Cardiac atrium fibroblast (primary cell): Measurements from ENCODE around the gene RAB11FIP4. TPM values are rescaled to one million over a fixed set of nuclear protein-coding genes. Genes with fewer than 3 reads are reported as not detected.

Experiments used
- total RNA-seq: library from RNA; depleted of rRNA; stranded (reverse); fragments of >200 nt; gene quantifications from 2 replicates; pipeline ENCODE4 v1.2.3, GENCODE V29; 2015

Gene RAB11FIP4, protein sequence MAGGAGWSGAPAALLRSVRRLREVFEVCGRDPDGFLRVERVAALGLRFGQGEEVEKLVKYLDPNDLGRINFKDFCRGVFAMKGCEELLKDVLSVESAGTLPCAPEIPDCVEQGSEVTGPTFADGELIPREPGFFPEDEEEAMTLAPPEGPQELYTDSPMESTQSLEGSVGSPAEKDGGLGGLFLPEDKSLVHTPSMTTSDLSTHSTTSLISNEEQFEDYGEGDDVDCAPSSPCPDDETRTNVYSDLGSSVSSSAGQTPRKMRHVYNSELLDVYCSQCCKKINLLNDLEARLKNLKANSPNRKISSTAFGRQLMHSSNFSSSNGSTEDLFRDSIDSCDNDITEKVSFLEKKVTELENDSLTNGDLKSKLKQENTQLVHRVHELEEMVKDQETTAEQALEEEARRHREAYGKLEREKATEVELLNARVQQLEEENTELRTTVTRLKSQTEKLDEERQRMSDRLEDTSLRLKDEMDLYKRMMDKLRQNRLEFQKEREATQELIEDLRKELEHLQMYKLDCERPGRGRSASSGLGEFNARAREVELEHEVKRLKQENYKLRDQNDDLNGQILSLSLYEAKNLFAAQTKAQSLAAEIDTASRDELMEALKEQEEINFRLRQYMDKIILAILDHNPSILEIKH
- under 0.01 TPM in 1 of 2 replicates, not detected in the other for total RNA-seq

DNA sequence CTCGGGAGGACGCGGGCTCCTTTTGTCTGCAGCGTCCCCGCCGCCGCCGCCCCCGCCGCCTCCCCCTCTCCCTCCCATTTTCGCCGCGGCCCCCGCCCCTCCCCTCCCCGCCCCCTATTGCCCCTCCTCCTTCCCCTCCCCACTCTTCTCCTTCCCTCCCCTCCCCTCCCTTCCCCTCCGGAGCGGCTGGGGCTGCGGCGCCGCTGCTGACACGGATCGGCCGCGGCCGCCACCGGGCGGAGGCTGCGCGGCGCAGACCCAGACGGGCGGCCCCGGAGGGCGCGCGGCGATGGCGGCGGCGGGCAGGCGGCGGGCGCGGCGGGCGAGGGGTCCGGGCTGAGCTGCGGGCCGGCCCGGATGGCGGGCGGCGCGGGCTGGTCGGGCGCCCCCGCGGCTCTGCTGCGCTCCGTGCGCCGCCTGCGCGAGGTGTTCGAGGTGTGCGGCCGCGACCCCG lies at the start of gene RAB11FIP4:
TSS of gene RAB11FIP4 (plus strand) at position 180 of the 454 bp plus-strand sequence. CDS start at position 358, 178 bp downstream.

Other genes with a start within 250 kb of the RAB11FIP4 start
- 0.36 TPM in 1 of 2 replicates, not detected in the other for gene OMG, start 94.4 kb upstream of the RAB11FIP4 start, total RNA-seq
- gene EVI2B, start 77.6 kb upstream of the RAB11FIP4 start, total RNA-seq, result 0.18 TPM in 1 of 2 replicates, not detected in the other
- 0.32 and 0.90 TPM in 2 replicates for gene EVI2A, start 70.1 kb upstream of the RAB11FIP4 start, total RNA-seq